AG09319 (cell line): ENCODE data around the gene MSI2.

Experiments
- DNase-seq: peaks from one replicate; pipeline ENCODE4 v3.0.0-alpha.2; 2010; ENCODE audit warnings: low read depth; ENCODE audit errors: extremely low read depth
- CTCF ChIP-seq: IDR thresholded peaks from 2 replicates; pipeline ENCODE4 v1.5.1; 2011; ENCODE audit warnings: low read depth, mild to moderate bottlenecking, inconsistent platforms, low read length, moderate library complexity

MSI2 gene

GRCh38 chr17:57672971-57673370 lies 416.6 kb downstream of the MSI2 start:
- TF ChIP-seq CTCF, result no peak
- no peak for DNase-seq

GRCh38 chr17:57674894-57675293 lies 418.6 kb downstream of the MSI2 start:
- no peak for TF ChIP-seq CTCF
- DNase-seq, result no peak

- TF ChIP-seq CTCF, result no peak
Measured at GRCh38 chr17:57675427-57676387, 419.4 kb downstream of the MSI2 start.

GRCh38 chr17:57676543-57676942 lies 420.2 kb downstream of the MSI2 start:
- DNase-seq, result no peak
- no peak for TF ChIP-seq CTCF

More at GRCh38 chr17:57675427-57676387, 419.4 kb downstream of the MSI2 start:
- no peak for DNase-seq

- no peak for DNase-seq
- TF ChIP-seq CTCF, result no peak
Measured at GRCh38 chr17:57677301-57677700, 421.0 kb downstream of the MSI2 start.

- TF ChIP-seq CTCF, result no peak
- no peak for DNase-seq
Measured at GRCh38 chr17:57677858-57678257, 421.5 kb downstream of the MSI2 start.

GRCh38 chr17:57678393-57678792 lies 422.1 kb downstream of the MSI2 start:
- TF ChIP-seq CTCF, result no peak
- no peak for DNase-seq
